Measurements from ENCODE around the gene STPG4.
A peak's percentile ranks its signal among the peaks of the same experiment; 100 is the strongest.

STPG4 gene

GRCh38 chr2:47179388-47179787 lies 24.3 kb upstream of the STPG4 start:
- Histone ChIP-seq H3K27me3 (ENCODE audit: insufficient read depth, low read depth) (no peaks in the 10 kb centered on the region; the same call in 1 of the 2 replicates), H2AFZ (ENCODE audit: low read depth) (no peak overlapping the region), H3K4me1 (ENCODE audit: low read depth, poor library complexity, severe bottlenecking) (peaks cover 14% of the 10 kb centered on the region), H3K27ac (no peak overlapping the region), H3K79me2 (ENCODE audit: insufficient read depth, low read depth) (peaks cover 17% of the 10 kb centered on the region), H3K36me3 (ENCODE audit: insufficient read depth) (no peaks in the 10 kb centered on the region), H3K4me3 (IDR thresholded peaks at IDR 0.05; ENCODE audit: insufficient read depth, low read depth, low read length) (no peak overlapping the region), H3K4me2 (no peak overlapping the region), H3K9ac (no peak overlapping the region), H4K20me1 (ENCODE audit: insufficient read depth) (peaks cover 11% of the 10 kb centered on the region)
- TF ChIP-seq CTCF (conservative IDR thresholded peaks at IDR 0.05; ENCODE audit: low read depth, low read length): no peak

- no peak overlapping the region for H2AFZ ChIP-seq (ENCODE audit: low read depth)
- H3K4me1 ChIP-seq (ENCODE audit: low read depth, poor library complexity, severe bottlenecking): peaks cover 24% of the 10 kb centered on the region
- H3K9ac ChIP-seq: no peak overlapping the region
- no peak for TF ChIP-seq CTCF (conservative IDR thresholded peaks at IDR 0.05; ENCODE audit: low read depth, low read length)
- peaks cover 21% of the 10 kb centered on the region for H4K20me1 ChIP-seq (ENCODE audit: insufficient read depth)
- H3K4me2 ChIP-seq: no peak overlapping the region
- peaks cover 27% of the 10 kb centered on the region for H3K79me2 ChIP-seq (ENCODE audit: insufficient read depth, low read depth)
- no peaks in the 10 kb centered on the region; the same call in 1 of the 2 replicates for H3K27me3 ChIP-seq (ENCODE audit: insufficient read depth, low read depth)
- no peak overlapping the region for H3K27ac ChIP-seq
- no peak overlapping the region for H3K4me3 ChIP-seq (IDR thresholded peaks at IDR 0.05; ENCODE audit: insufficient read depth, low read depth, low read length)
- peaks cover 6% of the 10 kb centered on the region; the same call in 1 of the 2 replicates for H3K36me3 ChIP-seq (ENCODE audit: insufficient read depth)
Measured at GRCh38 chr2:47178341-47178740, 23.2 kb upstream of the STPG4 start.

DNA sequence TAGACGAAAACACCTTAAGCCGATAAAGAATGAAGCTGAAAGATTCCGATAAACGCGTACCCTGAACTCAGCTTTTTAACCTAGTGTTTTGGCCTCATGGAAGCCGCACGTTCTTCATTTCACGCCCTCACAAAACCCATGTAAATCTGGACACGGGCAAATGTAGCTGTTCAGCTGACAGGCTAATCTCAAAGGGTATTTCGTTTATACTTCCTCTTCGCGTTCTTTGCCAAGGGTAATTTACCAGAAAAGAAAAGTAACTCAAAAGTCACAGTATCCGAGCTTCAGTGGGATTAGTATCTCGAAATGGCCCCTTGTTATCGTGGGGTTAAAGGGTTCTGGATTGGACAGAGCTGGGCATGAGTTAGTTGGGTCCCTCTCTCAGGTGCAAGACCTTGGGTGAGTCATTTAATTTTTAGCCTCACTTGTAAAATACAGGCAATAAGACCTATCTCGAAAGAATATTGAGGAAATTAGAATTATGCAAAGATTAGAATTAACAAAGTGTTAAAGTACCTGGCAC lies 22.0 kb upstream of the STPG4 start:
- TF ChIP-seq CTCF (conservative IDR thresholded peaks at IDR 0.05; ENCODE audit: low read depth, low read length): no peak; the same call in 1 of the 2 replicates
- Histone ChIP-seq H3K9ac (peak overlapping the region; percentile 99), H3K27ac (peak overlapping the region; percentile 96), H3K27me3 (ENCODE audit: insufficient read depth, low read depth) (no peaks in the 10 kb centered on the region; the same call in 1 of the 2 replicates), H4K20me1 (ENCODE audit: insufficient read depth) (peaks cover 32% of the 10 kb centered on the region), H3K4me2 (peak overlapping the region; percentile 85), H3K4me1 (ENCODE audit: low read depth, poor library complexity, severe bottlenecking) (peaks cover 35% of the 10 kb centered on the region), H2AFZ (ENCODE audit: low read depth) (peak overlapping the region; percentile 83), H3K79me2 (ENCODE audit: insufficient read depth, low read depth) (peaks cover 40% of the 10 kb centered on the region), H3K4me3 (IDR thresholded peaks at IDR 0.05; ENCODE audit: insufficient read depth, low read depth, low read length) (peak overlapping the region; percentile 27), H3K36me3 (ENCODE audit: insufficient read depth) (peaks cover 7% of the 10 kb centered on the region; the same call in 1 of the 2 replicates)

- peaks cover 58% of the 10 kb centered on the region for H3K4me1 ChIP-seq (ENCODE audit: low read depth, poor library complexity, severe bottlenecking)
- H2AFZ ChIP-seq (ENCODE audit: low read depth): no peak overlapping the region
- peaks cover 62% of the 10 kb centered on the region for H3K79me2 ChIP-seq (ENCODE audit: insufficient read depth, low read depth)
- TF ChIP-seq CTCF (conservative IDR thresholded peaks at IDR 0.05; ENCODE audit: low read depth, low read length): no peak
- H3K4me3 ChIP-seq (IDR thresholded peaks at IDR 0.05; ENCODE audit: insufficient read depth, low read depth, low read length): peak overlapping the region; percentile 97
- peak overlapping the region; percentile 94 for H3K4me2 ChIP-seq
- peaks cover 55% of the 10 kb centered on the region for H4K20me1 ChIP-seq (ENCODE audit: insufficient read depth)
- H3K27me3 ChIP-seq (ENCODE audit: insufficient read depth, low read depth): no peaks in the 10 kb centered on the region
- H3K27ac ChIP-seq: peak overlapping the region; percentile 96
- peak overlapping the region; percentile 99; the same call in 1 of the 2 replicates for H3K9ac ChIP-seq
- peaks cover 20% of the 10 kb centered on the region; the same call in 1 of the 2 replicates for H3K36me3 ChIP-seq (ENCODE audit: insufficient read depth)
Measured at GRCh38 chr2:47174733-47175361, 19.7 kb upstream of the STPG4 start.

All from KMS-11 (cell line).